Measurements from ENCODE around the gene OTX2. TPM values are rescaled to one million over a fixed set of nuclear protein-coding genes. Genes with fewer than 3 reads are reported as not detected.

OTX2 gene
- total RNA-seq, 1 donor from 2014 or later, result not detected

- no peak for DNase-seq (ENCODE audit: low read depth in 2 of 2)
Measured at GRCh38 chr14:56796259-56796658, 14.0 kb downstream of the OTX2 start.

DNA sequence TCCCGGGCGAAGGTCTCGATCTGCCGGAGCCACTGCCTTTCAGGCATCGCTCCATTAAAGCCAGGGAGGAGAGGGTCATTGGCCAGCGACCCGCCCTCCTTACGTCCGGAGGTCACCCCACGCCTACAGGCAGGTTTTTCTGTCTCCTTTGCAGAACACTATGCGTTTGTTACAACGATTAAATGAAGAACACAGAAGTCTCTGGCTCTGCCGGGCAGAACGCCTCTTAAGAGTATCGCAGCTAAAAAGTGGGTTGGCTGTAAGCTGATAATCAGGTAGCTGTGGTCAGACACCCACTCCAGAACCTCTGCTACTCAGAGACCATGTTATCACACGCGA lies 15.0 kb downstream of the OTX2 start:
- no peak for DNase-seq (ENCODE audit: low read depth in 2 of 2)

DNA sequence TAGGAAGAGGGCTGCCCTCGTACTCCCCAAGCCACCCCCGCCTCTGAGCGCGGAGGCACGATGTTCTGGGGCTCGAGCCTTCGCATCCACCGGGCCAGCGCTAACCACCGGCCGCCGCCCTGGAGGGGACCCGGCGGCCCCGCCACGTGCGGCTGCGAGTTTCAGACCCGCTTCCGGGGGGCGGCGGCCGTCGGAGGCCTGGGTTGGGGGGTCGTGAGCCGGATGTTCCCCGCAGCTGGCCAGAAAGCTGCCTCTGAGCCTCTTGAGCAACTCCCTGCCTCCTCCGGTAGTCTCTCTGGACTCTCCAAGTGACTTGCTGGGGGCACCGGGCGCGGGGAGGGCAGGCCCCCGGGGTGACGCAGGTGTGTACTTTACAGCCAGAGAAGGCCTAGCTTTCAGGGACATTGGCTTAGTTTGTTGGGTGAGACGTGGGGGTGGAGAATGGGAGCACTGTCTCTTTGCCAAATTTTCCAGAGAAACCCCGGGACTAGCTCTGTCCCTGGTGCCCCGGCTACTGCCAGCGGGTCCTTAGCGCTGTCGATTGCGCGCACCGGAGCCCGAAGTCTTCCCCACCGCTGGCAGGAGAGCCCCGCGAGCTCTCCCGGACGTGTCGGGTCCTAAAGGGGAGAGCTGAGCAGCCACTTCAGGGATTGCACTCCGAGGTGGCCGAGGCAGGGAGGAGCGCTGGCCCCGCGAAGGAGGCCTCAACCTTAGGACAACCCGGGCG lies 15.6 kb downstream of the OTX2 start:
- no peak for DNase-seq (ENCODE audit: low read depth in 2 of 2)

DNA sequence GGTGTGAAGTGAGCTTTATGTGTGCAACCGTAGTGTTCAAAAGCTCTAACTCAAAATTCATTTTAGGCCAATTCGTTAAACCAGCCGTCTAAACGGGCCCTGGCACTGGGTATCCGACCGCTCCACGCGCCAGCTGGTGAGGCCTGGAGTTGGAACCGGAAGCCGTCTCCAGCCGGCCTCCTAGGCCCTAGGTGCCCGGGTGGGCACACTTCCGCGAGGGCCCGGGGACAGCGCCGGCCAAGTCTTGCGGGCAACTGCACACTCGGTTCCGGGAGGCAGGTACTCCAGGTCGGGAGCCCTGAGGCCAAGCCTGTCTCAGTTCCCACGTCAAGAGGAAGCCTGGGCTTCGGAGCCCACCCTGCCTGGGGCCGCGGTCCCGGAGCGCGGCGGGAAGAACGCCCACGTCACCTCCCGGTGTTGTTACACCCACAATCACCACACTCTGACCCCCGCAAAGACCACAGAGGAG lies 16.2 kb downstream of the OTX2 start:
- no peak for DNase-seq (ENCODE audit: low read depth in 2 of 2)

GRCh38 chr14:56789955-56790354 lies 20.3 kb downstream of the OTX2 start:
- DNase-seq (ENCODE audit: low read depth in 2 of 2), result no peak

- DNase-seq (ENCODE audit: low read depth in 2 of 2), result no peak
Measured at GRCh38 chr14:56787530-56787929, 22.7 kb downstream of the OTX2 start.

DNA sequence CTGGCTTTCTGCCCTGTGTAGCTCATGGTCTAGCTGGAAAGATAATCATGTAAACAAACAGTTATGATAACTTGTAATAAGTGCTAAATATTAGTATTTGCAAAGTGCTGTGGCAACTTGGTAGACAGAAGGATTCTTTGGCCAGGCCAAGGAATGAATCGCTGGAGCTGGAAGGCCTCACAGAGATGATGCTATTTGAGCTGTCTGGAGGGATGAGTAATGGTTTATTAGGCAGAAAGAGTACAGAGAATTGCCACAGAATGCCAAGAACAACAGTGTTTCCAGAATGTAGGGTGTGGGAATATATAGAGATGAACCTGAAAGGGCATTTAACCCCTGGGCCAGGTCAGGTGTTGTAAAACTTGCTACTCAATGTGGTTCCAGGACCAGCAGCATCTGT lies 27.6 kb downstream of the OTX2 start:
- DNase-seq (ENCODE audit: low read depth in 2 of 2), result no peak

- DNase-seq (ENCODE audit: low read depth in 2 of 2), result no peak
Measured at GRCh38 chr14:56774503-56774902, 35.8 kb downstream of the OTX2 start.

DNA sequence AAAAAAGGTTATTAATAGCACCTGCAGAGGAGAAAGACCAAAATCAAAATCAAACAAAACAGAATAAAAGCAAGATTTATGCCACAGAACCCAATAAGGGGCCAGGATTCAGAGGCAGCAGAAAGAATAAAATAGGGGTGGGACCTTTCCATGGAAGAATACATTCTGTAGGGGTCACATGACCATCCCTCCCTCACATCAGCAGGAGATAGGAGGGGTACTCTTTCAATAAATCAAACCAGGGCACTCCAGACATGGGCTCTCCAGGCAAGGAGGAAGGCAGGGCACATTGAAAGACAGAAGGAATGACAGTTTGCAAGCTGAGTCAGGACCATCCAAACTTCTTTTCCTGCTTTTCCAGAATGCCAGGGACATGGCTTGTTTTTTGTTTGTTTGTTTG lies 39.8 kb downstream of the OTX2 start:
- no peak for DNase-seq (ENCODE audit: low read depth in 2 of 2)

- no peak for DNase-seq (ENCODE audit: low read depth in 2 of 2)
Measured at GRCh38 chr14:56760164-56760914, 49.9 kb downstream of the OTX2 start.

DNA sequence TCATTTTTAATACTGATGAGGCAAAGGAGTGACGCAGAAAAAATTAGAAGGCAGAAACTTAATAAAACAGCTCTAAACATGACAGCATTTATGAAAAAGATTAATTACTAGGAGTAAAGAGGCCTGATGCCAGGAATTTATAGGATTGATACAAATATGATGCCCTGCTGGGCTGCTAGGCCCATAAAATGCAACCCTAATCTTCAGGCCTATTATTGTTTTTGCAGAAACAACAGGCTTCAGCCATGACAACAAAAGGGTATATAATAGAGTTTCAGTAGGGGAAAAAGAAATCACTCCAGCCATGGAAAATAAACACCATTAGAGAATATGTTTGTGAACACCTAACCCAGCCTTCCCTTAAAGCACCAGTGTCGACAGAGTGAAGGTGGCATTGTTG lies 50.6 kb downstream of the OTX2 start:
- no peak for DNase-seq (ENCODE audit: low read depth in 2 of 2)

GRCh38 chr14:56759094-56759493 lies 51.2 kb downstream of the OTX2 start:
- DNase-seq (ENCODE audit: low read depth in 2 of 2), result no peak

DNA sequence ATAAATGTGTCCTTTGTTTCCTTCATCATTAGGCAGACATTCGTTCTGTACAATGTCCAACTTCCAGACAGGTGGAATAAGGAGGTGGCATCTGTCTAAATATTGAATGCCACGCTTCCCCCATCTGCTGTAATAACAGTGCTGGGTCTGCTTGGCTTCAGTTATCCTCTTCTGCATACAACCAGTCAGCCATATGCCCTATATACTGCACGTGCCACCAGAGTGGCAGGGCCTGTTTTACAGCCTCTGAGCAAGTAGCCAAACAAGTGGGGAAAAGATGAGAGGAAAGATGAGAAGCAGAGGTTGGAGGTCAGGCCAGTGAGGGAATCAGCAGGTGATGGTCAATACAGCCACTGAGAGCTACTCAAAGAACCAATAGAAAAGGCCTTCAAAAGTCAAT lies 55.4 kb downstream of the OTX2 start:
- no peak for DNase-seq (ENCODE audit: low read depth in 2 of 2)

DNA sequence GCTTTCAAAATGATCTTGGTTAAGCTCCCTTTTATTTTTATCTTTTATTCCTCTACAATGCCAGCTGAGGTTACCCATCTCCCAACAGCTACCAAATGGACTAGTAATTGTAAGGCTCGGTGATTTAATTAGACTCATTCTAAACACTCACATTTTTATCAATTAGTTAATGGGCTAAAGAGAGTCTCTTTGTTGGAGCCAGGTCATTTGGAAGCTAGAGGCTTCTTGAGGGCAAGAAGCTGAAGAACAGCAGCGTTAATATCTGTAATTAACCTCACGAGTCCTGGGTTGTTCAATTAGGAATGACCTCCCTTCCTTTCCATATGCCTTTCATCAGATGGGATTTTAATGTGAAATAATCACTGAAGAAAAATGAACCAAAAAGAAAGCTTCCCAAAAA lies 56.9 kb downstream of the OTX2 start:
- DNase-seq (ENCODE audit: low read depth in 2 of 2), result no peak

DNA sequence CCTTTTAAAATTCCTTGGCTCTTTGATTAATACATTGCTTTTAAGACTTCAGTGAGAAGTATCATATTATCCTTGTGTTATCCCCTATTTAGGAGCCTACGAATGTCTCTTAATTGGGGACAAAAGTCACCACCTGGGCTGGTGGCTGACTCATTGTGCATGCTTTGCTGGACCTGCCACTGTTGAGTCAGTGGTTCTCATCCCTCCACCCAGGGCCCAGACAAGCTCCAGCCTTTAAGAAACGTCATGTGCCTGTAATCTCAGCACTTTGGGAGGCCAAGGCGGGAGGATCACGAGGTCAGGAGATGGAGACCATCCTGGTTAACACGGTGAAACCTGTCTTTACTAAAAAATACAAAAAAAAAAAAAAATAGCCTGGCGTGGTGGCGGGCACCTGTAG lies 57.9 kb downstream of the OTX2 start:
- DNase-seq (ENCODE audit: low read depth in 2 of 2), result no peak

GRCh38 chr14:56751471-56751870 lies 58.8 kb downstream of the OTX2 start:
- DNase-seq (ENCODE audit: low read depth in 2 of 2), result no peak

Other genes starting within 250 kb of the OTX2 start
- 6.4 and 9.7 TPM in 2 replicates for gene TMEM260, start 230.7 kb downstream of the OTX2 start, total RNA-seq